AG04450 (cell line): Measurements from ENCODE around the gene RACGAP1. TPM values are rescaled to one million over a fixed set of nuclear protein-coding genes. Genes with fewer than 3 reads are reported as not detected.

Source experiments
- CTCF ChIA-PET: fragments of 300-600, 350-600 bp; formaldehyde crosslinking; extraction: SDS; loops from one replicate; lab custom pipeline; 2022; ENCODE audit warnings: antibody characterized with exemption, inconsistent platforms; lab: Charles Lee
- POLR2A ChIA-PET: fragments of 350-600 bp; formaldehyde crosslinking; extraction: SDS; loops from one replicate; lab custom pipeline; 2021; ENCODE audit warnings: antibody characterized with exemption, inconsistent platforms; lab: Yijun Ruan, JAX
- DNase-seq: peaks from one replicate; pipeline ENCODE4 v3.0.0-alpha.2; 2011; ENCODE audit warnings: low read depth, low spot score
- H3K27ac ChIP-seq: one replicate; pipeline ENCODE4 v1.5.1; 2012; ENCODE audit warnings: low read depth, low read length, control low read depth
- H3K27me3 ChIP-seq: one replicate; pipeline ENCODE4 v1.6.0; 2012; ENCODE audit warnings: low read length; ENCODE audit not compliant: control insufficient read depth, insufficient read depth
- H3K4me3 ChIP-seq: 2 replicates; pipeline ENCODE4 v1.5.1; 2011; ENCODE audit warnings: mild to moderate bottlenecking, low read depth, low read length, control low read depth
- H3K9me3 ChIP-seq: 2 replicates; pipeline ENCODE4 v1.5.1; 2012; ENCODE audit warnings: low read length; ENCODE audit not compliant: control insufficient read depth, insufficient read depth
- CTCF ChIP-seq: IDR thresholded peaks from 2 replicates; pipeline ENCODE4 v1.5.1; 2011; ENCODE audit warnings: low read depth, low read length, control low read depth, inconsistent platforms
- polyA plus RNA-seq: library from polyadenylated mRNA; depleted of rRNA; stranded (reverse); fragments of >200 nt; gene quantifications from 2 replicates; pipeline ENCODE4 v1.2.3, GENCODE V29; 2011

RACGAP1 gene
- polyA plus RNA-seq, 1 experiment = 26.2 TPM

- H3K27ac ChIP-seq = no peak overlapping the region
- H3K27me3 ChIP-seq = peaks cover 7% of the 10 kb centered on the region
- no peaks in the 10 kb centered on the region for H3K9me3 ChIP-seq
- DNase-seq = no peak
- ChIA-PET CTCF (interaction anchor here (1.0 kb wide), 1 partner anchor 12 kb away, joined by 3 read pairs; no protein-coding TSS in a partner anchor), POLR2A (interaction anchor here (0.8 kb wide), 1 partner anchor 24 kb away, joined by 3 read pairs; no protein-coding TSS in a partner anchor)
- no peak for TF ChIP-seq CTCF
- H3K4me3 ChIP-seq = no peak overlapping the region
Measured at GRCh38 chr12:50042693-50043092, 17.4 kb upstream of the RACGAP1 start.

- ChIA-PET POLR2A (interaction anchor here (0.8 kb wide), 1 partner anchor 24 kb away, joined by 3 read pairs; no protein-coding TSS in a partner anchor), CTCF (interaction anchor here (1.0 kb wide), 1 partner anchor 13 kb away, joined by 3 read pairs; no protein-coding TSS in a partner anchor)
- peaks cover under 1% of the 10 kb centered on the region for H3K27me3 ChIP-seq
- no peak overlapping the region for H3K27ac ChIP-seq
- no peak for TF ChIP-seq CTCF
- DNase-seq = no peak
- no peaks in the 10 kb centered on the region for H3K9me3 ChIP-seq
- H3K4me3 ChIP-seq = no peak overlapping the region
Measured at GRCh38 chr12:50041962-50042361, 16.7 kb upstream of the RACGAP1 start.

GRCh38 chr12:50041062-50041860 is 16.0 kb upstream of the RACGAP1 start:
- Histone ChIP-seq H3K4me3 (no peak overlapping the region), H3K9me3 (no peaks in the 10 kb centered on the region), H3K27me3 (no peaks in the 10 kb centered on the region), H3K27ac (no peak overlapping the region)
- ChIA-PET CTCF (interaction anchor here (3.9 to 4.8 kb wide), 2 partner anchors 8 to 14 kb away, joined by 32 to 37 read pairs; no protein-coding TSS in a partner anchor), POLR2A (no interaction called here)
- DNase-seq = no peak
- no peak for TF ChIP-seq CTCF

GRCh38 chr12:50040657-50041056 is 15.4 kb upstream of the RACGAP1 start:
- ChIA-PET POLR2A (no interaction called here), CTCF (interaction anchor here (2.0 to 4.8 kb wide), 4 partner anchors 8 to 48 kb away, joined by 6 to 37 read pairs (median 20); no protein-coding TSS in a partner anchor)
- no peak for TF ChIP-seq CTCF
- Histone ChIP-seq H3K27ac (no peak overlapping the region), H3K4me3 (no peak overlapping the region), H3K27me3 (no peaks in the 10 kb centered on the region), H3K9me3 (no peaks in the 10 kb centered on the region)
- DNase-seq = no peak
